ENCODE data around the gene RAB37. TPM values are rescaled to one million over a fixed set of nuclear protein-coding genes. Genes with fewer than 3 reads are reported as not detected.

RAB37 gene
- total and polyA plus RNA-seq, 8 donors = 2.0 to 42.9 (median 5.3) TPM; not detected in 3

GRCh38 chr17:74796866-74797265 is 59.8 kb downstream of the RAB37 start:
- intact Hi-C loops (cut with DNase I; ENCODE audit: low total_unique reads) = no loop called here
- no peaks in the 10 kb centered on the region for H3K4me1 ChIP-seq
- H3K36me3 ChIP-seq = peaks cover 47 to 98% (median 96%) of the 10 kb centered on the region in 4 donors

More at GRCh38 chr17:74796866-74797265, 59.8 kb downstream of the RAB37 start:
- Histone ChIP-seq H3K27ac (no peak overlapping the region), H3K9me3 (no peaks in the 10 kb centered on the region), H3K27me3 (no peaks in the 10 kb centered on the region), H3K4me3 (no peak overlapping the region)
- TF ChIP-seq POLR2AphosphoS5 (IDR thresholded peaks at IDR 0.05) = no peak
- no peak for TF ChIP-seq CTCF (IDR thresholded peaks at IDR 0.05)
- no peak for TF ChIP-seq POLR2A (IDR thresholded peaks at IDR 0.05)
- TF ChIP-seq EP300 (IDR thresholded peaks at IDR 0.05) = no peak
- 89 to 95% (median 93%) methylated on average over 6 of the region's 6 CpGs for WGBS, 5 donors
- DNase-seq = no peak

Other genes starting within 250 kb of the RAB37 start
- gene CD300LB, start 205.8 kb upstream of the RAB37 start, total RNA-seq = not detected
- gene CD300LB, start 205.8 kb upstream of the RAB37 start, polyA plus RNA-seq = under 1 TPM in 1 of 3 donors, not detected in 2; 0.25 TPM
- 1 to 10 TPM in 1 of 5 donors, not detected in 4; 1.6 TPM for gene CD300C, start 191.1 kb upstream of the RAB37 start, total RNA-seq
- under 1 TPM in 2 of 3 donors, not detected in 1; 0.13 to 0.75 TPM for gene CD300C, start 191.1 kb upstream of the RAB37 start, polyA plus RNA-seq
- gene CD300H, start 169.7 kb upstream of the RAB37 start, total RNA-seq = not detected
- gene CD300H, start 169.7 kb upstream of the RAB37 start, polyA plus RNA-seq = not detected
- not detected for gene CD300LD, start 145.0 kb upstream of the RAB37 start, total RNA-seq
- gene CD300LD, start 145.0 kb upstream of the RAB37 start, polyA plus RNA-seq = not detected
- gene CD300E, start 113.5 kb upstream of the RAB37 start, total RNA-seq = 1 to 10 TPM in 1 of 5 donors, under 1 TPM in 2, not detected in 2; 0.29 to 7.6 (median 0.73) TPM
- gene CD300E, start 113.5 kb upstream of the RAB37 start, polyA plus RNA-seq = under 1 TPM in 2 of 3 donors, not detected in 1; 0.15 to 0.37 TPM
- gene CD300LF, start 24.3 kb upstream of the RAB37 start, total RNA-seq = 1 to 10 TPM in 1 of 5 donors, not detected in 4; 3.9 TPM
- under 1 TPM in 2 of 3 donors, not detected in 1; 0.75 to 0.95 TPM for gene CD300LF, start 24.3 kb upstream of the RAB37 start, polyA plus RNA-seq
- gene NHERF1, start 11.4 kb downstream of the RAB37 start, total RNA-seq = 100 to 1,000 TPM in 2 of 5 donors, 10 to 100 TPM in 3; 14.9 to 152 (median 81.0) TPM
- 10 to 100 TPM; 76.8 to 92.5 (median 83.7) TPM for gene NHERF1, start 11.4 kb downstream of the RAB37 start, polyA plus RNA-seq
- 10 to 100 TPM; 15.8 to 33.5 (median 24.0) TPM for gene NAT9, start 39.1 kb downstream of the RAB37 start, total RNA-seq
- gene NAT9, start 39.1 kb downstream of the RAB37 start, polyA plus RNA-seq = 10 to 100 TPM; 14.5 to 29.7 (median 19.7) TPM
- under 1 TPM in 1 of 5 donors, not detected in 4; 0.55 TPM for gene GRIN2C, start 122.6 kb downstream of the RAB37 start, total RNA-seq
- gene GRIN2C, start 122.6 kb downstream of the RAB37 start, polyA plus RNA-seq = under 1 TPM in 1 of 3 donors, not detected in 2; 0.33 TPM
- 10 to 100 TPM in 3 of 5 donors, 1 to 10 TPM in 1, under 1 TPM in 1; 0.58 to 94.1 (median 15.4) TPM for gene FDXR, start 135.7 kb downstream of the RAB37 start, total RNA-seq
- gene FDXR, start 135.7 kb downstream of the RAB37 start, polyA plus RNA-seq = 10 to 100 TPM in 2 of 3 donors, 1 to 10 TPM in 1; 8.6 to 21.1 (median 12.5) TPM
- gene FADS6, start 156.4 kb downstream of the RAB37 start, total RNA-seq = 1 to 10 TPM in 1 of 5 donors, not detected in 4; 1.8 TPM
- gene FADS6, start 156.4 kb downstream of the RAB37 start, polyA plus RNA-seq = under 1 TPM in 1 of 3 donors, not detected in 2; 0.50 TPM
- gene USH1G, start 186.0 kb downstream of the RAB37 start, total RNA-seq = under 1 TPM in 1 of 5 donors, not detected in 4; 0.18 TPM
- 1 to 10 TPM in 1 of 3 donors, not detected in 2; 1.0 TPM for gene USH1G, start 186.0 kb downstream of the RAB37 start, polyA plus RNA-seq
- 1 to 10 TPM in 1 of 5 donors, not detected in 4; 3.2 TPM for gene OTOP2, start 187.0 kb downstream of the RAB37 start, total RNA-seq
- under 1 TPM in 1 of 3 donors, not detected in 2; 0.15 TPM for gene OTOP2, start 187.0 kb downstream of the RAB37 start, polyA plus RNA-seq
- gene OTOP3, start 198.6 kb downstream of the RAB37 start, total RNA-seq = under 1 TPM in 1 of 5 donors, not detected in 4; 0.18 TPM
- gene OTOP3, start 198.6 kb downstream of the RAB37 start, polyA plus RNA-seq = 1 to 10 TPM in 1 of 3 donors, not detected in 2; 2.6 TPM
- 100 to 1,000 TPM in 2 of 5 donors, 10 to 100 TPM in 3; 36.5 to 304 (median 94.5) TPM for gene HID1, start 235.5 kb downstream of the RAB37 start, total RNA-seq
- gene HID1, start 235.5 kb downstream of the RAB37 start, polyA plus RNA-seq = 10 to 100 TPM; 52.7 to 85.2 (median 69.5) TPM